ENCODE measurements around the gene ADH4.
"Not testable (repeated sequence)": the region's sequence is repeated elsewhere in the genome, so short reads cannot be mapped to it uniquely, and the experiment has no call there.

The ADH4 gene

DNA sequence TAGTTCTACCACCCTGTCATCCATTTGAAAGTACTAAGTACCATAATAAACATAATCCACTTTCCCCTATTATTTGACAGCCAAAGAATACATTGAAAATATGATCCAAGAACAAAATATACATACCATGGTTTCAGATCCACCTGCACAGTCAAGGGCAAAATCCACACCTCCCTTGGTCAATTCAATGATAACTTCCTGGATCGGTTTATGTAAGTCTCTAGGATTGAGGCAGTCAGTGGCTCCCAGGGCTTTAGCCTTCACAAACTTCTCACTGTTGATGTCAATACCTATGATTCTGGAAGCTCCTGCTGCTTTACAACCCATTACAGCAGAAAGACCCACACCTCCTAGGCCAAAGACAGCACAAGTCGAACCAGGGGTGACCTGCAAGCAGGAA, 12.7 kb downstream of the ADH4 start:
- no peak for DNase-seq

DNA sequence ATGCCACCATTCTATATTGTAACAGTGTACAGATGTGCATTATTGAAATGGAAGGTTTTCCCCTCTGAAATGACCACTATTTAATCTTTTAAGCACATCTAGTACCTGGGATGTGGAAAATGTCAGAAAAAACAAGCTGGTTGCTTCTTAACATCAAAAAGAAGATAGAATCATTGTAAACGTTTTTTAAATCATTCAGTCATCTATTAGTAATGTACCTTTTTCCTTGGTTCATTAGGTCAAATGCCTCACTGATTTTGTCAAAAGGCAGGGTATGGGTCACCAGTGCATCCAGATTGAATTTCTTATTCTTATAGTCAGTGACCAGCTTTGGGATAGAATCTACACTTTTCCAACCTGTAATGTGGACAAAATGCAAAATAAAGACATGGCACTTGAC, 17.7 kb downstream of the ADH4 start:
- no peak for DNase-seq

DNA sequence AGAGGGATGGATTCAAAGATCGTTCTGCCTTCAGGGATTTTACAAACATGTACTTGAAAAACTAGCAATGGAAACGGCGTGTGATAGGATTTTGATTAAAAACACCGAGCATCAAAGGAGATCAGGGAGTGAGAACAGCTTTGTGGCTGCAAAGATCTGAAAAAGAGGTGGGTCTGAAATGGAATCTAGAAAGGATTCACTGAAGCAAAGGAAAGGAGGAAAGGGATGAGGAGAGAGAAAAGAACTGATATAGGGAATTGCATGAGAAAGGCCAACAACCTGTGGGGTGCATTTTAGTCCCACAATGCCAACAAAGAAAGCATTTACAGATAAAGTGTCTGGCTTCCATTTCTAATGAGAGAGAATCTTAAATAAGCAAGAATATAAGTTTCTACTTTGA, 23.1 kb downstream of the ADH4 start:
- DNase-seq: no peak

DNA sequence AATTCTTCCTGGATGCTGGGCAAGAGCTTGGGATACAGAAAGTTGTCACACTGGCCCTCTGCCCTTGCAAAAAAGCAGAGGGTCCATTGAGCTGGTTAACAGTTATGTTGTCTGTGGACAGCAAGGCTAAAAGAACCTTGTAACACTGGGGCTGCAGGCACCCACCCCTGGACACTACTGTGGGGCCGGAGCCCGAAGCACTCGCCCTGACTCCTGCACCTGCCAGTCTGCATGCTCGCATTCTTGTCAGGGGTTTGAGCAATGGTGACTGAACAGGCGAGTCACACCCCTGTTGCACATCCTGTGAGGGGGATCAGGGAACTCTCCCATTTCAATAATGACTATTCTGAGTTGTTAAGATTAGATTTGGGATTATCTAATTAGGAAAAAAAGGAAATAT, 23.6 kb downstream of the ADH4 start:
- no peak for DNase-seq

DNA sequence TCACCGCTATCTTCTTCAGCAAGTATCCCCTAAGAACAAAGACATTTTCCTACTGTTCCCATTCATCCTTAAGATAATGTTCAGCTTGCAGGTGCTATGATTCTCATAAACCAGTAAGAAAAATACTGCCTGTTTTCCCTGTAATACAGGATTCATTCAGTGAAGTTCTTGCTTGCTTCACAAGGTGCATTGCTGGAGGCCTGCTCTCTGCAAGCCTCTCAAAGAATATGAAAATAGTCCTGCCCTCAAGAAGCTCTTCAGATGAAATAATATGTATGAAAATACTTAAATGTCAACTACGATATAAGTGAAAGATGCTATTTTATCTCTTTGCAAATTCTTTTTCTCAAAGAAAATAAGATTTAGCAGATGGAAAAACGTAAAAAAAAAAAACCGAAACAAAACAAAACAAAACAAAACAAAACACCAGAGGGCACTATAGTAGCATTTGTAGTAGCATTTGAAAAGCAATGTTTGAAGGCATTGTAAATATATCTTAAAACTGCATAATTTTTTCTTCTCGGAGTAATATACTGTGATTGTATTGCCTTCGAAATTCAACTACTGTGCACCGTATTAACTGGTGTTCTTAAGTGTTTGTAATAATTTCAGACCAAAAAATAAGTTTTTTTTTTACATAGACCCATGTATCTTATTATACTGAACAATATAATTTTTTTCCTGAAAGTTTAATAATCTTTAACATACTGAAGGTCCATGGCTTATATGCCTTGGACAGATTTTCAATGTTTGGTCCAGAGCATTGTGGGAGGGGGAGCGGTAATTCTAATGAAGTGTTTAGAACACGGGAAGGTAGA, 26.0 kb downstream of the ADH4 start:
- DNase-seq: no peak

- DNase-seq: not testable (repeated sequence)
Measured at GRCh38 chr4:99117122-99117841, 26.8 kb downstream of the ADH4 start.

GRCh38 chr4:99109286-99109685, 34.8 kb downstream of the ADH4 start:
- DNase-seq: not testable (repeated sequence)

- DNase-seq: no peak
Measured at GRCh38 chr4:99104153-99104552, 39.9 kb downstream of the ADH4 start.

DNA sequence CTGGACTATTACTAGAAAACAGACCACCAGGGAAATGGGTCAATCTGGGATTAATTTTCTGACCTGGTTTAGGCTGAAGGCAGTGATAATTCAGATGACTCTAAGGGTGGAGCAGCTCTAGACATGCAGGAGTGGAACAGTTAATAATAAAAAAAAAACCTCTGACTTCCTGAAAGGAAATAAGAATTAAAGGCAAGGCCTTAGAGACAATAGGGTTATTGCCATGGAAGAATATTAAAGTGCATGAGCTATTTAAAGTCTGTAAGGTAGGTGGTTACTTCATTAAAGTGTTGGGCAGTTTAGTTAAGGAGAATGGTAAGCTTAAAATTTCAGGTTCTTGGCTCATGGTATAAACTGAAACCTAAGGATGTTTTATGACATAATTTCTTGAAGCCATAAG, 40.9 kb downstream of the ADH4 start:
- no peak for DNase-seq

DNA sequence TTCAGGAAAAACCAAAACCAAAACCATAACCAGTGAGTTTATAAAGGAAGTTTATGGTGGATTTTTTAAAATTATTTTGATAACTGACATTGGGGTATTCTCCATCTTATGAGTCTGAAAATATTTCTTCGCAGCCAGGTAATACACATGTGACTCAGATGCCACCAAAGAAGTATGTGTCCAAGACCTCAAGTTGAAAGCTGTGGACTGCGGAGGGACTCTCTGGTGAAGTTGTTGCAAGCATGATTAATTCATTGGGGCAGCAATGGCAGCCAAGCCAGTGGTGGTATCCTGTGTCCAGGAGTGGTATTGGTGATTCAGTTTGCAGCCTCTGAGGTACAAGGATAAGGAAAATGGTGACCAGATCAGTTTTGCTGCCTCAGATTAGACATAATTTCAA, 41.5 kb downstream of the ADH4 start:
- DNase-seq: no peak

- DNase-seq: no peak
Measured at GRCh38 chr4:99100876-99101275, 43.2 kb downstream of the ADH4 start.

DNA sequence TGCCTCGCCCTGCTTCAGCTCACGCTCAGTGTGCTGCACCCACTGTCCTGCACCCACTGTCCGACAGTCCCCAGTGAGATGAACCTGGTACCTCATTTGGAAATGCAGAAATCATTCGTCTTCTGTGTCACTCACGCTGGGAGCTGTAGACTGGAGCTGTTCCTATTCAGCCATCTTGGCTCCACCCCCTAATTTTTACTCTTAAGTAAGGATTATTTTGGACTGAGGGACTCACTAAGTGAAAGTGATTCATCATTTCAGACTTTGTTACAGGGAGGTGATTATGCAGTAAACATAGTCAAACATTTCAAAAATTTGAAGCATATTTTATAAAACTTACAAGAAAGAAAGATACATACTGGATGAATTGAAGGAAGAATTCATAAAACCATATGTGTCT, 44.3 kb downstream of the ADH4 start:
- DNase-seq: not testable (repeated sequence)

- no peak for DNase-seq
Measured at GRCh38 chr4:99099311-99099710, 44.8 kb downstream of the ADH4 start.

DNA sequence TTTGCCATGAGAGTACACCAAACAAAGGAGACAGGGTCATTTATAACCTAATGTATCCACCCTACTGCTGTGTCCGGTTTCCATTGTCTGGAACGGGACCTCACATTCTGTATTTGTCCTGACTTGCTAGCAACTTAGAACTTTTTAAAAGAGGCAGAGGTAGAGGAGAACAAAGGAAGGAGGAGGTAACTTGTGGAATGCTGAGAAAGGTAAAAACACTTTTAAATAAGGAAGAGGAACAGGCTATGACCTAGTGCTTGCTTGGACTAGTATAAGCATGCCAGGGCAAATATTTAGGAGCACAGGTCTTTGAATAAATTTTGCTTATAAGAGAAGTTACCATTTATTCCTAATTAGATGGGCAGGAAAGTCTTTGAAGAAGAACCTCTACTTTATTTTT, 52.3 kb downstream of the ADH4 start:
- DNase-seq: not testable (repeated sequence)

GRCh38 chr4:99091216-99091575, 52.9 kb downstream of the ADH4 start:
- no peak for DNase-seq

GRCh38 chr4:99090481-99091215, 53.4 kb downstream of the ADH4 start:
- no peak for DNase-seq

- DNase-seq: peak; percentile 85
Measured at GRCh38 chr4:99088481-99089365, 55.4 kb downstream of the ADH4 start, which contains the start of gene ADH5. Gene ADH5, minus strand, starts transcription at chr4:99088788. Its CDS starts 88 bp downstream, at chr4:99088700.

- no peak for DNase-seq
Measured at GRCh38 chr4:99088023-99088449, 56.1 kb downstream of the ADH4 start.

DNA sequence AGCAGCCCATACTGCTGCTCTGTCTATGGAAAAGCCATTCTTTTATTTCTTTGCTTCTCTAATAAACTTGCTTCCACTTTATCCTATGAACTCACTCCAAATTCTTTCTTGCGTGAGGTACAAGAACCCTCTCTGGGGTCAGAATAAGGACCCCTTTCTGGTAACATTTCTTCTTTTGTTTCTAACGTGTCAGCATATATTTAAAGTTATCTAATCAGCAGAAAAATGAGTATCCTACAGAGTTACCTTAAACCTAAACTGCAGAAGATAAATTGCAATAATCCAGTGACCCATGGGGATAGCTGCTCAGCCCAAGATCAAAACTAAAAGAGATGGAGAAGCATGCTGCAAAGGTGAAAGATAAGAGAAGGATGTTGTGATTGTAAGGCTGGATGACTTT, 59.5 kb downstream of the ADH4 start:
- DNase-seq: no peak

DNA sequence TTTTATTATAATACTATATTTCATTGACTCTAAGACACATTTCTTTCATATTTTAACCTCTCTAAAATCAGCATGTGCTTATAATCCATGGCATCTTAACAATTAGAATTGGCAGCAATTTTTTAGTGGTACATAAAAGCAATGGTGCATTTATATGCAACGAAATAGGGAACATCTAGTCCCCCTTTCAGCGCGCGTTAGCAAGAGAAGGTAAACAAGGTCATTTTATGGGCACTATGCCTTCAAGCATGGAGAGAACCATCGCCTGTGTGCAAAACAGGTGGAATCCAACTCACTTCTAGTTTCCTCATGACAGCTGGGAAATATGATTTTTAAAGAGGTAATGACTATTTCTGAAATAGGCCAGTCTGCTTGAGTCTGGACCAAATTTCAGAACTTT, 61.9 kb downstream of the ADH4 start:
- DNase-seq: no peak

- not testable (repeated sequence) for DNase-seq
Measured at GRCh38 chr4:99080869-99081268, 63.2 kb downstream of the ADH4 start.

GRCh38 chr4:99079625-99080295, 64.3 kb downstream of the ADH4 start:
- DNase-seq: no peak
